Epithelial cell of proximal tubule (primary cell): ENCODE results near the gene PLPP7. TPM values are rescaled to one million over a fixed set of nuclear protein-coding genes. Genes with fewer than 3 reads are reported as not detected.
A peak's percentile ranks its signal among the peaks of the same experiment; 100 is the strongest.

ENCODE experiments used
- DNase-seq: peaks from one replicate; pipeline ENCODE4 v3.0.0-alpha.2; 2011; ENCODE audit warnings: low read depth
- H3K4me3 ChIP-seq: 2 replicates; pipeline ENCODE4 v1.5.1; 2011; ENCODE audit warnings: low read depth, mild to moderate bottlenecking, low read length
- total RNA-seq: library from RNA; depleted of rRNA; stranded (reverse); fragments of >200 nt; gene quantifications from 2 replicates; pipeline ENCODE4 v1.2.3, GENCODE V29; 2015
- TF ChIP-seq, protein P1 (sequence below): conservative IDR thresholded peaks from 2 replicates; pipeline ENCODE4 v1.5.1; 2012; ENCODE audit warnings: low read depth, mild to moderate bottlenecking, low read length

Gene PLPP7
- total RNA-seq, 1 donor from 2014 or later = 2.2 TPM

- TF ChIP-seq, protein P1, sequence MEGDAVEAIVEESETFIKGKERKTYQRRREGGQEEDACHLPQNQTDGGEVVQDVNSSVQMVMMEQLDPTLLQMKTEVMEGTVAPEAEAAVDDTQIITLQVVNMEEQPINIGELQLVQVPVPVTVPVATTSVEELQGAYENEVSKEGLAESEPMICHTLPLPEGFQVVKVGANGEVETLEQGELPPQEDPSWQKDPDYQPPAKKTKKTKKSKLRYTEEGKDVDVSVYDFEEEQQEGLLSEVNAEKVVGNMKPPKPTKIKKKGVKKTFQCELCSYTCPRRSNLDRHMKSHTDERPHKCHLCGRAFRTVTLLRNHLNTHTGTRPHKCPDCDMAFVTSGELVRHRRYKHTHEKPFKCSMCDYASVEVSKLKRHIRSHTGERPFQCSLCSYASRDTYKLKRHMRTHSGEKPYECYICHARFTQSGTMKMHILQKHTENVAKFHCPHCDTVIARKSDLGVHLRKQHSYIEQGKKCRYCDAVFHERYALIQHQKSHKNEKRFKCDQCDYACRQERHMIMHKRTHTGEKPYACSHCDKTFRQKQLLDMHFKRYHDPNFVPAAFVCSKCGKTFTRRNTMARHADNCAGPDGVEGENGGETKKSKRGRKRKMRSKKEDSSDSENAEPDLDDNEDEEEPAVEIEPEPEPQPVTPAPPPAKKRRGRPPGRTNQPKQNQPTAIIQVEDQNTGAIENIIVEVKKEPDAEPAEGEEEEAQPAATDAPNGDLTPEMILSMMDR = no peak
- no peak overlapping the region for H3K4me3 ChIP-seq
- DNase-seq = no peak
Measured at GRCh38 chr9:131284856-131285255, 4.7 kb upstream of the PLPP7 start.

- no peak for DNase-seq
- no peak overlapping the region for H3K4me3 ChIP-seq
- TF ChIP-seq, protein P1 = no peak
Measured at GRCh38 chr9:131287359-131287758, 2.2 kb upstream of the PLPP7 start.

DNA sequence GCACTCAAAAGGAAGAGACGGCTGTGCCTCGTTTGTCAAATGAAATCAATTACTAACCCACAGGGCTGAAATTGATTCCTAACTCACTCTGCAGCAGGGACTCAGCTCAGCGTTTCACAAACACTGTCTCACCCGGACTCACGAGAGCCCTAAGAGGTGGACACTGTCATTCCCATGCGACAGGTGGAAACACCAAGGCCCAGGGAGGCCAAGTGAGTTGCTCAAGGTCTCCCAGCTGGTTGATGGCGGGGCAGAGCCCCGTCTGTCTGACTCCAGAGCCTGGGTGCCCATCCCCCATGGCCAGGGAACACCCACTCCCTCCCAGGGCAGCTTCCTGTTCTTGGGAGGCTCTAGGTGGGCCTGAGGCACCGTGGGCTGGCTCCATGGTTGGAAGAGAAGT is 1.3 kb upstream of the PLPP7 start:
- DNase-seq = no peak
- TF ChIP-seq, protein P1 = no peak
- no peak overlapping the region for H3K4me3 ChIP-seq

DNA sequence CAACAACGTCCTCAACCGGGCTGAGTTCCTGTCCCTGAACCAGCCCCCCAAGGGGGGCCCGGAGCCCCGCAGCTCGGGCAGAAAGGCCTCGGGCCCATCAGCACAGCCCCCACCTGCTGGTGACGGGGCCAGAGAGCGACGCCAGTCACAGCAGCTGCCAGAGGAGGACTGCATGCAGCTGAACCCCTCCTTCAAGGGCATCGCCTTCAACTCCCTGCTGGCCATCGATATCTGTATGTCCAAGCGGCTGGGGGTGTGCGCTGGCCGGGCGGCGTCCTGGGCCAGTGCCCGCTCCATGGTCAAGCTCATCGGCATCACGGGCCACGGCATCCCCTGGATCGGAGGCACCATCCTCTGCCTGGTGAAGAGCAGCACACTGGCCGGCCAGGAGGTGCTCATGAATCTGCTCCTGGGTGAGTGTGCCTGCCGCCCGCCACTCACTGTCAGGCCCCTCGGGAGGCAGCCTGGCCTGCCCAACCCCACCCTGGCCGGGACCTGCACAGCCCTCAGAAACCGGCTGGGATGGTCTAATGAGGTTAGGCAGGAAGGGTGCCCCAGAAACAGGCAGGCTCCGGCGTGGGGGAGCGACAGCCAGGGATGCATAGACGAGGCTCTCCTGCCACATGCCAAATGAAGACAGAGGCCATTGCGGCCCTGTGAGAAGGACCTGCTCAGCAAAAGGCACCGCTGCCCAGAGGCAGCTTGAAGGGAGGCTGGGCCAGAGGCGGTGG is 678 bp downstream of the PLPP7 start:
- TF ChIP-seq, protein P1 = no peak
- H3K4me3 ChIP-seq = peak overlapping the region; percentile 58

DNA sequence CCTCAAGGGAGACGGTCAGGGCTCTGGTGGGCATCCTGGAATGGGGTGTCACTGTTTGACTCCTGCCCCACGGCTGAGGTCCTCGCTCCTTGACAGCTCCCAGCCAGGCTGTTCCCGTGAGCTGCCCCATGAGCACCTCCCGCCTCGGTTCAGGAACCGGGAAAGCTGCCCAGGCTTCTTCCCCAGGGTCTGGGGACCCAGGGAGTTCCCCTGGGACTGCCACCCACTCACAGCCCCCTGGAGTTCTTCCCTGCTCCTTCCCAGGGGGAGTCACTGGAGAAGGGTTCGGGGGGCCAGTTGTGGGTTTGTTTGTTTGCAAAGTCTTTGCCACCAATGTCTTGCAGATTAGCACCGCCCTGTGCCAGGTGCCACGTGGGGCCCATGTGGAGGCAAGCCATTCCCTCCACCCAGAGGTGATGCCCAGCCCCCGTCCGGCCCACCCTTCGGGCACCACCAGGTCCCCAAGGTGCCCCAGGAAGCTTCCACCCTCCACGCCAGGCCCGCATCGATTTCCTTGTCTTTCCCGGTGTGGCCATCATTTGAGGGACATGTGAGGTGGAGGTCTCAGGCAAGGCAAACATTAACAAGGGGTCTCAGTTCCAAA is 1.3 kb downstream of the PLPP7 start:
- TF ChIP-seq, protein P1 = no peak
- no peak for DNase-seq
- peak overlapping the region; percentile 58 for H3K4me3 ChIP-seq

More for the DNA sequence above, 678 bp downstream of the PLPP7 start:
- no peak for DNase-seq

DNA sequence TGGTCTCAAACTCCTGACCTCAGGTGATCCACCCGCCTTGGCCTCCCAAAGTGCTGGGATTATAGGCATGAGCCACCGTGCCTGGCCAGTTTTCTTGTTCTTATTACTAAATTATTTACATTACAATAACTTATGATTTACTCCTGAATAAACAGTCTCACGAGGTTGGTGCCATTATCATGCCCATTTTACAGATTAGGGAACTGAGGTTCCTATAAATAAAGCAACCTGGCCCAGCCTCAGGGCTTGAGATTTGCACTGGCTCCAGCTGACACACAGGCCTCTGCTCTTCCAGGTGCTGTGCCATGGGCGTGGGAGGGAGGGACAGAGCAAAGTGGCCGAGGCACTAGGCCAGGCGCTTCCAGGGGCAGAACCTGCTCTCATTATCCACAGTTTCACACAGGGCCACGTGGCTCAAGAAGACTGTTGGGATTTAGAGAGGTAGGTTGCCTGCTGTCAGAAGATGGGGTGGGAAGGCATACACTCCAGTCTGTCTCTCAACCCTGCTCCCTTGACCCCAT is 2.3 kb downstream of the PLPP7 start:
- TF ChIP-seq, protein P1 = no peak
- DNase-seq = no peak

More for the DNA sequence above, 2.3 kb downstream of the PLPP7 start:
- no peak overlapping the region for H3K4me3 ChIP-seq
